CD4-positive, alpha-beta T cell (primary cell): Measurements from ENCODE around the gene ZBTB17. TPM values are rescaled to one million over a fixed set of nuclear protein-coding genes. Genes with fewer than 3 reads are reported as not detected.

Experiments
- ATAC-seq: fragments of 200-7000 bp; cut with Tn5 transposase; one replicate; pipeline ENCODE4 v1.10.0; 2022; ENCODE audit warnings: mild to moderate bottlenecking; ENCODE audit not compliant: poor library complexity
- CTCF ChIA-PET: fragments of 350-600 bp; sonication (Branson Sonifier 250); formaldehyde crosslinking; loops from one replicate; lab custom pipeline; 2021; ENCODE audit warnings: antibody characterized with exemption, inconsistent platforms; lab: Charles Lee
- POLR2A ChIA-PET: fragments of 350-600 bp; sonication (Branson Sonifier 250); formaldehyde crosslinking; loops from one replicate; lab custom pipeline; 2021; ENCODE audit warnings: antibody characterized with exemption, inconsistent platforms; lab: Charles Lee
- DNase-seq, 14 experiments: peaks; one replicate each; pipeline ENCODE4 v3.0.0-alpha.2; 2013 to 2020; ENCODE audit warnings: mixed read lengths in 2 of 14
- H3K27ac ChIP-seq, 2 donors: one replicate each; pipeline versions ENCODE4 v1.5.1 to v1.7.0; 2013; ENCODE audit warnings: low read length in 2 of 2, low read depth in 1 of 2, mild to moderate bottlenecking in 1 of 2
- H3K27me3 ChIP-seq, 2 experiments: 1 replicate in 1 of 2; 2 replicates in 1 of 2; pipeline versions ENCODE4 v1.6.1 to v1.7.0; 2013; ENCODE audit warnings: low read length in 2 of 2, control low read depth in 1 of 2, mild to moderate bottlenecking in 1 of 2, moderate library complexity in 1 of 2; ENCODE audit not compliant: insufficient read depth in 2 of 2, control insufficient read depth in 1 of 2
- H3K36me3 ChIP-seq: one replicate; pipeline ENCODE4 v1.6.1; 2013; ENCODE audit warnings: low read length, control low read depth; ENCODE audit not compliant: insufficient read depth
- H3K4me1 ChIP-seq: one replicate; pipeline ENCODE4 v1.6.1; 2013; ENCODE audit warnings: low read length, control low read depth; ENCODE audit not compliant: insufficient read depth
- H3K4me3 ChIP-seq: one replicate; pipeline ENCODE4 v1.5.1; 2013; ENCODE audit warnings: mild to moderate bottlenecking, low read length, moderate library complexity
- H3K9me3 ChIP-seq, 2 experiments: 1 replicate in 1 of 2; 2 replicates in 1 of 2; pipeline versions ENCODE4 v1.6.1 to v1.7.0; 2013; ENCODE audit warnings: low read length in 2 of 2, mild to moderate bottlenecking in 2 of 2, control low read depth in 1 of 2, moderate library complexity in 1 of 2; ENCODE audit not compliant: control insufficient read depth in 1 of 2, insufficient read depth in 1 of 2
- H3K27ac Mint-ChIP-seq: one replicate; pipeline ENCODE4 v1.8.0; 2020; ENCODE audit warnings: mixed read lengths
- H3K27me3 Mint-ChIP-seq: one replicate; pipeline ENCODE4 v1.8.0; 2021; ENCODE audit warnings: mixed read lengths
- H3K36me3 Mint-ChIP-seq: one replicate; pipeline ENCODE4 v1.8.0; 2021; ENCODE audit warnings: low read depth, mixed read lengths
- H3K4me1 Mint-ChIP-seq: one replicate; pipeline ENCODE4 v1.8.0; 2021; ENCODE audit warnings: low read depth, mixed read lengths
- H3K4me3 Mint-ChIP-seq: one replicate; pipeline ENCODE4 v1.8.0; 2020; ENCODE audit warnings: mild to moderate bottlenecking, mixed read lengths
- H3K9me3 Mint-ChIP-seq: one replicate; pipeline ENCODE4 v1.8.0; 2020; ENCODE audit warnings: mixed read lengths
- intact Hi-C, 2 experiments: fragments of 100-400 bp; cut with DNase I in 1 of 2; cut with micrococcal nuclease in 1 of 2; formaldehyde crosslinking; loops; one replicate each; pipeline versions ENCODE4 v1.15.1 to v1.9.0; 2023 to 2025; cut with DNase I, micrococcal nuclease
- total RNA-seq, 174 experiments: library from RNA in 2 of 174; stranded (reverse) in 2 of 174; gene quantifications; one replicate each; pipeline ENCODE4 v1.2.3 and lab custom pipeline; 2021 to 2026
- TF ChIP-seq, protein P1 (sequence below): fragments of 200-600 bp; IDR thresholded peaks from one replicate; pipeline ENCODE4 v1.8.0; 2022; ENCODE audit warnings: antibody characterized with exemption, mild to moderate bottlenecking

The ZBTB17 gene
- total RNA-seq, 2 experiments from 2014 or later: 70.2 to 78.1 TPM

DNA sequence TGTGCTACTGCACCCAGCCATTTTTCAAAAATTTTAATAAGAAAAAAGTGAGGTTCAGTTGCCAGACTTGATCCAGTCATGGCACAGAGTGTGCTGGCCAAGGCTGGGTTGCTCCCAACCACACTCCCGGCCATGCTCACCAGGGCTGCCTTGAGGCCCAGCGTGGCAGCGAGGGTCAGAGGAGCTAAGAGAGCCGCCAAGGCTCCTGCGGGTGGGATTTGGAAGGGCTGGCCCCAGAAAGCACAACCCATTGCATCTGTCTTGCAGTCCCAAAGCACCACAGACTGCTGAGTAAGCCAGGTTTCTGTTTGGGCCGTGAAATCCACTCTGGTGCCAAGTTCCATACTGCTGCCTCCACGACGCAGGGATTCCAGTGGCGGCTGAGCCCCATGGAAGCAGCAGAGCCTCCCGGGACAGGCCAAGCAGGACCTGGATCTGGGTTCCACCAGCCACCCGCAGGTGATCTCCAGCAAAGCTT, 22.6 kb downstream of the ZBTB17 start:
- Mint-ChIP-seq H3K4me1 (peaks cover 90% of the 10 kb centered on the region), H3K9me3 (no peaks in the 10 kb centered on the region), H3K27me3 (no peaks in the 10 kb centered on the region), H3K4me3 (no peak overlapping the region), H3K36me3 (peaks cover 33% of the 10 kb centered on the region), H3K27ac (peak overlapping the region; percentile 71)
- ChIA-PET CTCF (no interaction called here), POLR2A (no interaction called here)
- no peak overlapping the region for H3K4me3 ChIP-seq
- H3K27me3 ChIP-seq: no peaks in the 10 kb centered on the region
- TF ChIP-seq, protein P1, sequence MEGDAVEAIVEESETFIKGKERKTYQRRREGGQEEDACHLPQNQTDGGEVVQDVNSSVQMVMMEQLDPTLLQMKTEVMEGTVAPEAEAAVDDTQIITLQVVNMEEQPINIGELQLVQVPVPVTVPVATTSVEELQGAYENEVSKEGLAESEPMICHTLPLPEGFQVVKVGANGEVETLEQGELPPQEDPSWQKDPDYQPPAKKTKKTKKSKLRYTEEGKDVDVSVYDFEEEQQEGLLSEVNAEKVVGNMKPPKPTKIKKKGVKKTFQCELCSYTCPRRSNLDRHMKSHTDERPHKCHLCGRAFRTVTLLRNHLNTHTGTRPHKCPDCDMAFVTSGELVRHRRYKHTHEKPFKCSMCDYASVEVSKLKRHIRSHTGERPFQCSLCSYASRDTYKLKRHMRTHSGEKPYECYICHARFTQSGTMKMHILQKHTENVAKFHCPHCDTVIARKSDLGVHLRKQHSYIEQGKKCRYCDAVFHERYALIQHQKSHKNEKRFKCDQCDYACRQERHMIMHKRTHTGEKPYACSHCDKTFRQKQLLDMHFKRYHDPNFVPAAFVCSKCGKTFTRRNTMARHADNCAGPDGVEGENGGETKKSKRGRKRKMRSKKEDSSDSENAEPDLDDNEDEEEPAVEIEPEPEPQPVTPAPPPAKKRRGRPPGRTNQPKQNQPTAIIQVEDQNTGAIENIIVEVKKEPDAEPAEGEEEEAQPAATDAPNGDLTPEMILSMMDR: no peak
- no peak overlapping the region for H3K27ac ChIP-seq
- ATAC-seq (no peak), DNase-seq (no peak)
- intact Hi-C loops: loop anchor here in 1 of 2 experiments (2.0 kb wide), 1 partner anchor 21 kb away; no protein-coding TSS in a partner anchor
- H3K9me3 ChIP-seq: no peaks in the 10 kb centered on the region
- H3K36me3 ChIP-seq: peaks cover 20% of the 10 kb centered on the region
- H3K4me1 ChIP-seq: peaks cover 77% of the 10 kb centered on the region

DNA sequence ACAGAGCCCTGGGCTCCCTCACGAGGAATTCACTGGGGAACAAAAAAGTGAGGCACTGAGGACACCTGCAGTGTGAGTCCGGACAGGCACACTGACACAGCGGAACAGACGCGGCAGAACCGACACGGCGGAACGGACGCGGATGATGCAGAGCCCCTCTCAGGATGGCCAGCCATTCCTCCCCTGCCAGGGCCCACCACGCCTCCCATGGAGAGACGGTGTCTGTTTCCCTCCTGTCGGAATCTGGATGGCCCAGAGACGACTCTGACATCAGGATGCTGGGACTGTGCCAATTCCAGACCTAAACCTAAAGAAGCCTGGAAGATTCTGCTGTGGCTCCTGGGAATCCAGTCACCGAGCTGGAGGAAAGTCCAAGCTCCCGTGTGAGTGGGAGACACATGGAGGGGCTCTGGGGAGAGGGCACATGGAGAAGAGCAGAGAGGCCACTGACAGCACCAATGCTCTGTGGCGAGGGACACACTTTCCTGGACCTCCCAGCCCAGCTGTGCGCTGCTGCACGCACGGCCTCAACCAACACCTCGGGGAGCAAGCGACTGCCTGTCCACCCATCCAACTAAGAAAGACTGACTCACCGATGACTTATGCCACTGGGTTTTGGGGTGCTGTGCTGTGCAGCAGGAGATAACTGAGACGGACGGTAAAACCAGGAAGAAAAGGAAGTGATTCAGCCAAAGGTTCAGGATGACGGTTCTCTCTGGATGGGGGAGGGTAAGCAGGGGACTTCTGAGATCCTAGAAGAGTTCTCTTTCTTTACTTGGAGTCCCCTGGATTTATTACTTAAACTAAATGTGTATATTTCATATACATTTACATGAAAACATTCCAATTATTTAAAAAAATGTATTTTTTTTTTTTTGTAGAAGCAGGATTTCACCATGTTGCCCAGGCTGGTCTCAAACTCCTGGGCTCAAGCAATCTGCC, 23.3 kb downstream of the ZBTB17 start:
- ATAC-seq: no peak
- intact Hi-C loops: loop anchor here in 1 of 2 experiments (2.0 kb wide), 1 partner anchor 20 kb away; no protein-coding TSS in a partner anchor

More for the DNA sequence above, 23.3 kb downstream of the ZBTB17 start:
- TF ChIP-seq, protein P1: no peak
- no peak overlapping the region for H3K4me3 ChIP-seq
- H3K27me3 ChIP-seq: no peaks in the 10 kb centered on the region
- peak in 3 of 14 experiments; percentile 27 to 76 (median 65) for DNase-seq
- H3K27me3 Mint-ChIP-seq: no peaks in the 10 kb centered on the region
- no peaks in the 10 kb centered on the region for H3K9me3 Mint-ChIP-seq
- no peaks in the 10 kb centered on the region for H3K9me3 ChIP-seq
- ChIA-PET CTCF (interaction anchor here (1.0 kb wide), 1 partner anchor 12 kb away, joined by 3 read pairs; no protein-coding TSS in a partner anchor), POLR2A (interaction anchor here (1.2 kb wide), 1 partner anchor 119 kb away, joined by 4 read pairs; no protein-coding TSS in a partner anchor)
- H3K4me1 Mint-ChIP-seq: peaks cover 86% of the 10 kb centered on the region
- H3K4me1 ChIP-seq: peaks cover 80% of the 10 kb centered on the region
- H3K36me3 Mint-ChIP-seq: peaks cover 34% of the 10 kb centered on the region
- peak overlapping the region; percentile 98 for H3K27ac Mint-ChIP-seq
- H3K4me3 Mint-ChIP-seq: no peak overlapping the region
- no peak overlapping the region for H3K27ac ChIP-seq
- peaks cover 21% of the 10 kb centered on the region for H3K36me3 ChIP-seq
